Measurements from ENCODE around the gene HAAO.

DNA sequence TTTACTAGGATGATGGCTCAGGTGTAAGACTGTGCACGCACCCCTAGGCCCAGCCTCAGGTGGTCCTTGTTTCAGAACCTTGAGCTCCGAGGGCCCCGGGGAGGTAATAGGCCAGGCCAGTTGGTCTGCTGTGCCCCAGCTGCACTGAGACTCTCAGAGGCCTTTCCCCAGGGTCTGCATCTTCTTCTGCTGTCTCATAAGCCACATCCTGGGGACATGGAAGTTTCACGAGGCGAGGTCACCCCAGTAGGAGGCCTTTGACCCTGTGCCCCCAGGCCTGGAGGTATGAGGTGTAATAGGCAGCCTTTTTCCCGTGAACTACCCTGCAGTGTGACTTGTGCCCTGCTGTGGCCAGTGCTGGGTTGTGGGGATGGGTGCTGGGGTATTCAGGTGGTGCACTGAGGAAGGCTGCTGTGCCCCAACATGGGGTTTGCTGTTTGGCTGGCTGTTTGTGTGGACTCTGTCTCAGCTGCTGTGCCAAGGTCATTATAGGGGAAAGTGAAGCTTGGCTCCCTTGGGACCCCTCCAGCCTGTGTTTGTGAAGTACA is 35.3 kb downstream of the HAAO start:
- TF ChIP-seq, protein P1, sequence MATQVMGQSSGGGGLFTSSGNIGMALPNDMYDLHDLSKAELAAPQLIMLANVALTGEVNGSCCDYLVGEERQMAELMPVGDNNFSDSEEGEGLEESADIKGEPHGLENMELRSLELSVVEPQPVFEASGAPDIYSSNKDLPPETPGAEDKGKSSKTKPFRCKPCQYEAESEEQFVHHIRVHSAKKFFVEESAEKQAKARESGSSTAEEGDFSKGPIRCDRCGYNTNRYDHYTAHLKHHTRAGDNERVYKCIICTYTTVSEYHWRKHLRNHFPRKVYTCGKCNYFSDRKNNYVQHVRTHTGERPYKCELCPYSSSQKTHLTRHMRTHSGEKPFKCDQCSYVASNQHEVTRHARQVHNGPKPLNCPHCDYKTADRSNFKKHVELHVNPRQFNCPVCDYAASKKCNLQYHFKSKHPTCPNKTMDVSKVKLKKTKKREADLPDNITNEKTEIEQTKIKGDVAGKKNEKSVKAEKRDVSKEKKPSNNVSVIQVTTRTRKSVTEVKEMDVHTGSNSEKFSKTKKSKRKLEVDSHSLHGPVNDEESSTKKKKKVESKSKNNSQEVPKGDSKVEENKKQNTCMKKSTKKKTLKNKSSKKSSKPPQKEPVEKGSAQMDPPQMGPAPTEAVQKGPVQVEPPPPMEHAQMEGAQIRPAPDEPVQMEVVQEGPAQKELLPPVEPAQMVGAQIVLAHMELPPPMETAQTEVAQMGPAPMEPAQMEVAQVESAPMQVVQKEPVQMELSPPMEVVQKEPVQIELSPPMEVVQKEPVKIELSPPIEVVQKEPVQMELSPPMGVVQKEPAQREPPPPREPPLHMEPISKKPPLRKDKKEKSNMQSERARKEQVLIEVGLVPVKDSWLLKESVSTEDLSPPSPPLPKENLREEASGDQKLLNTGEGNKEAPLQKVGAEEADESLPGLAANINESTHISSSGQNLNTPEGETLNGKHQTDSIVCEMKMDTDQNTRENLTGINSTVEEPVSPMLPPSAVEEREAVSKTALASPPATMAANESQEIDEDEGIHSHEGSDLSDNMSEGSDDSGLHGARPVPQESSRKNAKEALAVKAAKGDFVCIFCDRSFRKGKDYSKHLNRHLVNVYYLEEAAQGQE (IDR thresholded peaks at IDR 0.05; ENCODE audit: insufficient read depth in 1 of 2, low read depth in 2 of 2, low read length in 2 of 2) = no peak
- TF ChIP-seq TAF1 (IDR thresholded peaks at IDR 0.05; ENCODE audit: borderline replicate concordance, insufficient read depth, low read length) = no peak

Measured in PFSK-1 (cell line).